HepG2 (cell line): ENCODE measurements around the gene CAMK2G. TPM values are rescaled to one million over a fixed set of nuclear protein-coding genes. Genes with fewer than 3 reads are reported as not detected.
A peak's percentile ranks its signal among the peaks of the same experiment; 100 is the strongest.

Source experiments
- ATAC-seq: fragments of 200-7000 bp; cut with Tn5 transposase; 3 replicates; pipeline ENCODE4 v1.9.1; 2020; ENCODE audit warnings: mild to moderate bottlenecking, moderate library complexity
- BruUV-seq: library from RNA; stranded (reverse); fragments of 400-500 nt; replicated peaks from 2 replicates; lab custom pipeline; 2021; lab: Mats Ljungman, UMichigan
- CTCF ChIA-PET: fragments of 300-600 bp; formaldehyde crosslinking; extraction: SDS; loops from one replicate; lab custom pipeline; 2021; ENCODE audit warnings: low total read pairs, inconsistent platforms, low intra/inter-chr PET ratio; lab: Yijun Ruan, JAX
- POLR2A ChIA-PET: fragments of 350-600 bp; sonication (Branson Sonifier 250); formaldehyde crosslinking; loops from one replicate; lab custom pipeline; 2020; ENCODE audit warnings: antibody characterized with exemption, inconsistent platforms; lab: Yijun Ruan, JAX
- DNase-seq: peaks from one replicate; pipeline ENCODE4 v3.0.0-alpha.2; 2015; ENCODE audit warnings: low spot score
- FAIRE-seq: peaks from 3 replicates; lab custom pipeline; 2011; peaks lifted over from hg19 to GRCh38; lab: Jason Lieb, UNC
- H2AFZ ChIP-seq: one replicate; pipeline ENCODE4 v1.6.1; 2011; ENCODE audit warnings: low read length, inconsistent platforms
- H3K27ac ChIP-seq: fragments of 300-600 bp; 3 replicates; pipeline ENCODE4 v1.8.0; 2011; ENCODE audit warnings: mixed run types, mild to moderate bottlenecking, mixed read lengths, low read length, inconsistent platforms; ENCODE audit not compliant: insufficient read depth; ENCODE audit errors: extremely low read length
- H3K27me3 ChIP-seq, 2 experiments: fragments of 200-600 bp in 1 of 2; 2 replicates in 1 of 2; 3 replicates in 1 of 2; pipeline versions ENCODE4 v1.6.0 to v1.8.0; 2011; ENCODE audit warnings: low read length in 2 of 2, mild to moderate bottlenecking in 2 of 2, moderate library complexity in 2 of 2, inconsistent platforms in 1 of 2; ENCODE audit not compliant: insufficient read depth in 2 of 2, control insufficient read depth in 1 of 2
- H3K36me3 ChIP-seq, 2 experiments: fragments of 200-600 bp in 1 of 2; replicated peaks in 1 of 2; 2 replicates in 1 of 2; 3 replicates in 1 of 2; pipeline versions ENCODE4 v1.5.1 to v1.8.0; 2011; ENCODE audit warnings: low read length in 2 of 2, inconsistent platforms in 1 of 2; ENCODE audit not compliant: insufficient read depth in 2 of 2, control insufficient read depth in 1 of 2
- H3K4me1 ChIP-seq: 2 replicates; pipeline ENCODE4 v1.5.1; 2012; ENCODE audit warnings: low read length, inconsistent platforms; ENCODE audit not compliant: insufficient read depth
- H3K4me2 ChIP-seq: 2 replicates; pipeline ENCODE4 v1.6.0; 2011; ENCODE audit warnings: low read depth, low read length, inconsistent platforms
- H3K4me3 ChIP-seq, 3 experiments: fragments of 200-600 bp in 1 of 3; sonication (generic), shearing (Covaris generic) in 1 of 3; replicated peaks in 1 of 3; 2 replicates each; pipeline ENCODE4 v1.5.1; 2011 to 2016; ENCODE audit warnings: low read length in 3 of 3, inconsistent platforms in 2 of 3, low read depth in 2 of 3, mild to moderate bottlenecking in 2 of 3, control low read depth in 1 of 3, mixed read lengths in 1 of 3; ENCODE audit not compliant: insufficient read depth in 1 of 3
- H3K79me2 ChIP-seq: one replicate; pipeline ENCODE4 v1.6.1; 2011; ENCODE audit warnings: low read length, inconsistent platforms; ENCODE audit not compliant: insufficient read depth
- H3K9ac ChIP-seq: 2 replicates; pipeline ENCODE4 v1.6.0; 2011; ENCODE audit warnings: mild to moderate bottlenecking, low read depth, low read length, inconsistent platforms; ENCODE audit not compliant: insufficient read depth
- H3K9me3 ChIP-seq: 2 replicates; pipeline ENCODE4 v1.5.1; 2012; ENCODE audit warnings: mild to moderate bottlenecking, low read length
- H4K20me1 ChIP-seq: 2 replicates; pipeline ENCODE4 v1.6.0; 2011; ENCODE audit warnings: inconsistent platforms, mild to moderate bottlenecking, low read length, moderate library complexity; ENCODE audit not compliant: insufficient read depth
- GFI1 ChIP-seq: sonication (generic); formaldehyde crosslinking; IDR thresholded peaks from 2 replicates; pipeline ENCODE4 v1.5.0; 2020; ENCODE audit warnings: missing genetic modification reagents, mild to moderate bottlenecking, borderline replicate concordance
- HNF4A ChIP-seq: sonication (generic); formaldehyde crosslinking; IDR thresholded peaks from 2 replicates; pipeline ENCODE4 v1.4.0; 2020; ENCODE audit warnings: missing genetic modification reagents
- KAT7 ChIP-seq: IDR thresholded peaks from 2 replicates; pipeline ENCODE4 v1.6.1; 2018; ENCODE audit warnings: borderline replicate concordance, missing compliant biosample characterization
- KMT2B ChIP-seq: IDR thresholded peaks from 2 replicates; pipeline ENCODE4 v1.6.1; 2016; ENCODE audit warnings: missing genetic modification reagents, missing compliant biosample characterization
- NKX3-1 ChIP-seq: sonication (generic); formaldehyde crosslinking; IDR thresholded peaks from 2 replicates; pipeline ENCODE4 v1.5.0; 2020; ENCODE audit warnings: missing genetic modification reagents
- POLR2AphosphoS5 ChIP-seq: IDR thresholded peaks from 2 replicates; pipeline ENCODE4 v1.6.1; 2012; ENCODE audit warnings: low read depth, low read length
- ZNF766 ChIP-seq: sonication (generic); formaldehyde crosslinking; IDR thresholded peaks from 2 replicates; pipeline ENCODE4 v1.5.0; 2020; ENCODE audit warnings: missing genetic modification reagents, borderline replicate concordance
- WGBS: methylation state at CpG from one replicate; pipeline ENCODE4 v1.1.6; 2017; ENCODE audit warnings: low lambda C conversion rate; 5-methylcytosine and 5-hydroxymethylcytosine counted together
- in situ Hi-C: cut with HindIII; loops from 2 replicates; pipeline ENCODE4 v1.10.0; 2017; ENCODE audit warnings: low pct_unique_long_range_greater_than_20kb; ENCODE audit not compliant: extremely low pct_ligation_motif_present
- intact Hi-C: fragments of 100-400 bp; cut with micrococcal nuclease; formaldehyde crosslinking; loops from one replicate; pipeline ENCODE4 v1.10.0; 2022; ENCODE audit not compliant: unreplicated experiment
- polyA plus RNA-seq, 8 experiments: library from polyadenylated mRNA; depleted of rRNA in 3 of 8; stranded (reverse) in 7 of 8; unstranded in 1 of 8; fragments of >200 nt; fragmentation: Illumina TruSeq in 4 of 8; extraction: Trizol in 4 of 8; gene quantifications; 2 replicates each; pipeline versions ENCODE4 v1.2.1 to v1.2.3, GENCODE V29; 2011 to 2016; ENCODE audit warnings: low read depth in 4 of 8, missing spikeins in 1 of 8, mixed read lengths in 1 of 8; ENCODE audit not compliant: insufficient read depth in 1 of 8
- total RNA-seq, 5 experiments: library from RNA; depleted of rRNA; stranded (reverse); fragments of >200 nt; fragmentation: Illumina TruSeq; extraction: Trizol; gene quantifications; 2 replicates each; pipeline ENCODE4 v1.2.3, GENCODE V29; 2016; ENCODE audit warnings: low read depth in 1 of 5
- TF ChIP-seq, protein P1 (sequence below): sonication (generic); formaldehyde crosslinking; IDR thresholded peaks from 2 replicates; pipeline ENCODE4 v1.5.0; 2020; ENCODE audit warnings: mild to moderate bottlenecking, missing genetic modification reagents, borderline replicate concordance
- TF ChIP-seq, protein P2 (sequence below): sonication (generic); formaldehyde crosslinking; IDR thresholded peaks from 2 replicates; pipeline ENCODE4 v1.8.0; 2022; ENCODE audit warnings: low read depth, missing genetic modification reagents

CAMK2G gene
- total and polyA plus RNA-seq, 2 of the 13 experiments (the other 11 are each of a cell fraction or from before 2014, with no cell fraction given) = 15.9 to 18.8 TPM

- 0 out of 2 replicates have a peak, but pooled peaks have one; percentile 20 for TF ChIP-seq HNF4A (CRISPR knock-in tag)
Measured at GRCh38 chr10:73910401-73910763, 36.0 kb upstream of the CAMK2G start (continued).

DNA sequence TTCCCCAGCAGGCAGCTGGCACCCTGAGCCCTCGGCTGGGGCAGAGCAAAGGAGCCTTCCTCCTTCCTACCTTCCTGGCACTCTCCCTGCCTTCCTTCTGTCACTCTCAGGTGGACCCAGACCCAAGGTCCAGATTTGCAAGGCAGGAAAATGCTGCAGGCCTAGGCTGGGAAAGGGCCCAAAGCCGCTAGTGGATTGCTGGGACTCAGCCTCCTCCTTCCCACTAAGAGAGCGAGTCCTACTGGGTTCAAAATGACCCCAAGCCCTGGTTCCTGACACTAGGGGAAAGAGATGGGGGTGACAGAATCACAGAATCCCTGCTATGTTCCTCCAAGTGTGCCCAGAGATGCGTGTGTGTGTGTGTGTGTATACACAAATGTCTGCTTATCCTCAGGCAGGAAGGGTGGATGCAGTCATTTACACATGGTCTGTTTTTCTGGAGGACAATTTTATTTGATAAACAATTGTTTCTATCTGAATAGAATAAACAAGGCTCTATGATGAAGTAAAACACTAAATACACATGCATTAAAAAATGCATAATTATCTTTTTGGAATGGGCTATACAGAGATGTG is 35.3 kb upstream of the CAMK2G start:
- TF ChIP-seq NKX3-1 (CRISPR knock-in tag) = no peak
- no peak for TF ChIP-seq KMT2B (CRISPR knock-in tag)
- TF ChIP-seq GFI1 (CRISPR knock-in tag) = no peak
- TF ChIP-seq KAT7 = no peak
- no peak for TF ChIP-seq POLR2AphosphoS5
- TF ChIP-seq, protein P1, sequence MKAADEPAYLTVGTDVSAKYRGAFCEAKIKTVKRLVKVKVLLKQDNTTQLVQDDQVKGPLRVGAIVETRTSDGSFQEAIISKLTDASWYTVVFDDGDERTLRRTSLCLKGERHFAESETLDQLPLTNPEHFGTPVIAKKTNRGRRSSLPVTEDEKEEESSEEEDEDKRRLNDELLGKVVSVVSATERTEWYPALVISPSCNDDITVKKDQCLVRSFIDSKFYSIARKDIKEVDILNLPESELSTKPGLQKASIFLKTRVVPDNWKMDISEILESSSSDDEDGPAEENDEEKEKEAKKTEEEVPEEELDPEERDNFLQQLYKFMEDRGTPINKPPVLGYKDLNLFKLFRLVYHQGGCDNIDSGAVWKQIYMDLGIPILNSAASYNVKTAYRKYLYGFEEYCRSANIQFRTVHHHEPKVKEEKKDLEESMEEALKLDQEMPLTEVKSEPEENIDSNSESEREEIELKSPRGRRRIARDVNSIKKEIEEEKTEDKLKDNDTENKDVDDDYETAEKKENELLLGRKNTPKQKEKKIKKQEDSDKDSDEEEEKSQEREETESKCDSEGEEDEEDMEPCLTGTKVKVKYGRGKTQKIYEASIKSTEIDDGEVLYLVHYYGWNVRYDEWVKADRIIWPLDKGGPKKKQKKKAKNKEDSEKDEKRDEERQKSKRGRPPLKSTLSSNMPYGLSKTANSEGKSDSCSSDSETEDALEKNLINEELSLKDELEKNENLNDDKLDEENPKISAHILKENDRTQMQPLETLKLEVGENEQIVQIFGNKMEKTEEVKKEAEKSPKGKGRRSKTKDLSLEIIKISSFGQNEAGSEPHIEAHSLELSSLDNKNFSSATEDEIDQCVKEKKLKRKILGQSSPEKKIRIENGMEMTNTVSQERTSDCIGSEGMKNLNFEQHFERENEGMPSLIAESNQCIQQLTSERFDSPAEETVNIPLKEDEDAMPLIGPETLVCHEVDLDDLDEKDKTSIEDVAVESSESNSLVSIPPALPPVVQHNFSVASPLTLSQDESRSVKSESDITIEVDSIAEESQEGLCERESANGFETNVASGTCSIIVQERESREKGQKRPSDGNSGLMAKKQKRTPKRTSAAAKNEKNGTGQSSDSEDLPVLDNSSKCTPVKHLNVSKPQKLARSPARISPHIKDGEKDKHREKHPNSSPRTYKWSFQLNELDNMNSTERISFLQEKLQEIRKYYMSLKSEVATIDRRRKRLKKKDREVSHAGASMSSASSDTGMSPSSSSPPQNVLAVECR (CRISPR knock-in tag) = no peak
- TF ChIP-seq, protein P2, sequence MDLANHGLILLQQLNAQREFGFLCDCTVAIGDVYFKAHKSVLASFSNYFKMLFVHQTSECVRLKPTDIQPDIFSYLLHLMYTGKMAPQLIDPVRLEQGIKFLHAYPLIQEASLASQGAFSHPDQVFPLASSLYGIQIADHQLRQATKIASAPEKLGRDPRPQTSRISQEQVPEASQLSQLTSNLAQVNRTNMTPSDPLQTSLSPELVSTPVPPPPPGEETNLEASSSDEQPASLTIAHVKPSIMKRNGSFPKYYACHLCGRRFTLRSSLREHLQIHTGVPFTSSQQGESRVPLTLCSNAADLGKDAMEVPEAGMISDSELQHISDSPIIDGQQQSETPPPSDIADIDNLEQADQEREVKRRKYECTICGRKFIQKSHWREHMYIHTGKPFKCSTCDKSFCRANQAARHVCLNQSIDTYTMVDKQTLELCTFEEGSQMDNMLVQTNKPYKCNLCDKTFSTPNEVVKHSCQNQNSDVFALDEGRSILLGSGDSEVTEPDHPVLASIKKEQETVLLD = no peak
- no peak for TF ChIP-seq ZNF766
- no peaks in the 10 kb centered on the region for H3K9me3 ChIP-seq
- ChIA-PET POLR2A (no interaction called here), CTCF (no interaction called here)
- no peak overlapping the region for H2AFZ ChIP-seq
- no peaks in the 10 kb centered on the region for H3K79me2 ChIP-seq
- H3K4me1 ChIP-seq = peaks cover 43% of the 10 kb centered on the region
- no peak overlapping the region for H3K9ac ChIP-seq
- in situ Hi-C loops (no loop called here), intact Hi-C loops (no loop called here)
- H3K27ac ChIP-seq = no peak overlapping the region
- no peaks in the 10 kb centered on the region for H4K20me1 ChIP-seq
- 24% methylated on average over 4 of the region's 4 CpGs for WGBS
- peaks cover 4 to 16% of the 10 kb centered on the region in 2 experiments; a peak in 4 of 5 replicates for H3K27me3 ChIP-seq
- H3K4me2 ChIP-seq = peak overlapping the region; percentile 49
- H3K4me3 ChIP-seq = 0 out of 6 replicates have a peak overlapping the region, but pooled peaks of 1 of the 3 experiments have one; percentile 3
- BruUV-seq = no TSS peak
- FAIRE-seq (no peak), ATAC-seq (no peak), DNase-seq (no peak)
- no peaks in the 10 kb centered on the region for H3K36me3 ChIP-seq
